Prostate gland (tissue), 2 donors: ENCODE measurements around the gene CEACAM16. TPM values are rescaled to one million over a fixed set of nuclear protein-coding genes. Genes with fewer than 3 reads are reported as not detected.

ENCODE experiments used
- DNase-seq: peaks from one replicate; pipeline ENCODE4 v3.0.0-alpha.2; 2019; ENCODE audit warnings: low spot score
- H3K27ac ChIP-seq, 2 donors: fragments of 200-600 bp; sonication (generic); 2 replicates each; pipeline ENCODE4 v1.5.1; 2017 to 2019
- H3K27me3 ChIP-seq: fragments of 200-600 bp; sonication (generic); replicated peaks from 2 replicates; pipeline ENCODE4 v1.5.1; 2019; ENCODE audit not compliant: insufficient read depth
- H3K36me3 ChIP-seq, 2 donors: fragments of 200-600 bp; sonication (generic); 1 replicate in 1 of 2; 2 replicates in 1 of 2; pipeline versions ENCODE4 v1.5.1 to v1.8.1; 2017 to 2019
- H3K4me1 ChIP-seq: fragments of 200-600 bp; sonication (generic); replicated peaks from 2 replicates; pipeline ENCODE4 v1.5.1; 2019
- H3K4me3 ChIP-seq, 2 donors: fragments of 200-600 bp; sonication (generic); 2 replicates each; pipeline ENCODE4 v1.5.1; 2017 to 2019
- H3K9me3 ChIP-seq: fragments of 200-600 bp; sonication (generic); 2 replicates; pipeline ENCODE4 v1.5.1; 2017
- POLR2A ChIP-seq: fragments of 450-650 bp; IDR thresholded peaks from one replicate; pipeline ENCODE4 v1.6.1; 2016; ENCODE audit warnings: antibody characterized with exemption, mild to moderate bottlenecking
- POLR2AphosphoS5 ChIP-seq: sonication (generic); formaldehyde crosslinking; IDR thresholded peaks from one replicate; pipeline ENCODE4 v1.6.1; 2017; ENCODE audit warnings: antibody characterized with exemption
- WGBS: methylation state at CpG from one replicate; pipeline ENCODE4 v1.1.5; 2018; 5-methylcytosine and 5-hydroxymethylcytosine counted together
- intact Hi-C: fragments of 100-400 bp; cut with DNase I; formaldehyde crosslinking; loops from one replicate; pipeline ENCODE4 v1.14.2; 2022
- total RNA-seq, 2 donors: library from RNA; depleted of rRNA; stranded (reverse); fragments of >200 nt; gene quantifications; one replicate each; pipeline ENCODE4 v1.1.0, GENCODE V29; 2016
- TF ChIP-seq, protein P1 (sequence below), 4 experiments: fragments of 200-600 bp in 2 of 4; fragments of 450-650 bp in 2 of 4; sonication (generic) in 2 of 4; IDR thresholded peaks; 1 replicate in 3 of 4; 2 replicates in 1 of 4; pipeline ENCODE4 v1.5.1; 2016 to 2019; ENCODE audit warnings: antibody characterized with exemption in 4 of 4, mild to moderate bottlenecking in 2 of 4, moderate library complexity in 2 of 4

CEACAM16 gene
- total RNA-seq, 2 donors from 2014 or later: not detected

GRCh38 chr19:44753932-44754749, 55.2 kb downstream of the CEACAM16 start:
- Histone ChIP-seq H3K27ac (peak overlapping the region; percentile 88 to 96), H3K4me1 (peaks cover 51% of the 10 kb centered on the region), H3K27me3 (no peaks in the 10 kb centered on the region), H3K4me3 (peak overlapping the region; percentile 22 to 39), H3K9me3 (no peaks in the 10 kb centered on the region), H3K36me3 (no peaks in the 10 kb centered on the region)
- peak; percentile 95 for DNase-seq
- TF ChIP-seq POLR2AphosphoS5 (peak; percentile 70), POLR2A (no peak)
- TF ChIP-seq, protein P1, sequence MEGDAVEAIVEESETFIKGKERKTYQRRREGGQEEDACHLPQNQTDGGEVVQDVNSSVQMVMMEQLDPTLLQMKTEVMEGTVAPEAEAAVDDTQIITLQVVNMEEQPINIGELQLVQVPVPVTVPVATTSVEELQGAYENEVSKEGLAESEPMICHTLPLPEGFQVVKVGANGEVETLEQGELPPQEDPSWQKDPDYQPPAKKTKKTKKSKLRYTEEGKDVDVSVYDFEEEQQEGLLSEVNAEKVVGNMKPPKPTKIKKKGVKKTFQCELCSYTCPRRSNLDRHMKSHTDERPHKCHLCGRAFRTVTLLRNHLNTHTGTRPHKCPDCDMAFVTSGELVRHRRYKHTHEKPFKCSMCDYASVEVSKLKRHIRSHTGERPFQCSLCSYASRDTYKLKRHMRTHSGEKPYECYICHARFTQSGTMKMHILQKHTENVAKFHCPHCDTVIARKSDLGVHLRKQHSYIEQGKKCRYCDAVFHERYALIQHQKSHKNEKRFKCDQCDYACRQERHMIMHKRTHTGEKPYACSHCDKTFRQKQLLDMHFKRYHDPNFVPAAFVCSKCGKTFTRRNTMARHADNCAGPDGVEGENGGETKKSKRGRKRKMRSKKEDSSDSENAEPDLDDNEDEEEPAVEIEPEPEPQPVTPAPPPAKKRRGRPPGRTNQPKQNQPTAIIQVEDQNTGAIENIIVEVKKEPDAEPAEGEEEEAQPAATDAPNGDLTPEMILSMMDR (IDR thresholded peaks at IDR 0.05): no peak
- intact Hi-C loops: no loop called here
- WGBS: 8% methylated on average over 24 of the region's 33 CpGs

GRCh38 chr19:44754750-44755080, 55.8 kb downstream of the CEACAM16 start:
- Histone ChIP-seq H3K4me1 (peaks cover 48% of the 10 kb centered on the region), H3K4me3 (peak overlapping the region in 1 of 2 donors; percentile 39), H3K27ac (peak overlapping the region; percentile 88 to 96), H3K27me3 (no peaks in the 10 kb centered on the region), H3K36me3 (peaks cover 0 to 3% of the 10 kb centered on the region in 2 donors), H3K9me3 (no peaks in the 10 kb centered on the region)
- TF ChIP-seq POLR2AphosphoS5 (no peak), POLR2A (no peak)
- TF ChIP-seq, protein P1 (IDR thresholded peaks at IDR 0.05): no peak
- intact Hi-C loops: no loop called here
- WGBS: 46% methylated on average over 11 of the region's 11 CpGs
- no peak for DNase-seq

DNA sequence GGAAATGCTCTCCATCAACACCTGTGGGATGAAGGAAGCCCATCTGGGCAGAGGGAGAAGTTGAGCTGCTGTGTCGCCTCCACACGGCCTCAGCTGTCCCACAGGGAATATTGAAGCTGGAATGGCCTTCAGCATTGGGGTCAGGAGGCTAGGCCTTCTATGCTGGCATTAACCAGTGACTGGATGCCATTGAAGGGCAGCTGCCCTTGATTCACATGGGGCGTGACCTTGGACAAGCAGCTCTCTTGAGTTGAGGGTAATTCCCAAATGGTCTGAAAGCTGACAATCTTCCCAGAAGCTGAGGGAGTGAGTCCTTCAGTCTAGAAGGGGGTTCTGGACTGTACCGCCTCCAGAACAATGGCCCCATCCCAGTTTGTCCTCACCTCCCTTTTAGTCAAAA, 56.3 kb downstream of the CEACAM16 start:
- peak overlapping the region in 1 of 2 donors; percentile 39 for H3K4me3 ChIP-seq
- no peaks in the 10 kb centered on the region for H3K27me3 ChIP-seq
- no peaks in the 10 kb centered on the region for H3K9me3 ChIP-seq
- no peak for TF ChIP-seq POLR2A
- intact Hi-C loops: no loop called here
- H3K4me1 ChIP-seq: peaks cover 44% of the 10 kb centered on the region
- DNase-seq: no peak
- WGBS: 85% methylated on average over 4 of the region's 4 CpGs
- H3K27ac ChIP-seq: peak overlapping the region; percentile 88 to 96
- H3K36me3 ChIP-seq: peaks cover 0 to 3% of the 10 kb centered on the region in 2 donors

DNA sequence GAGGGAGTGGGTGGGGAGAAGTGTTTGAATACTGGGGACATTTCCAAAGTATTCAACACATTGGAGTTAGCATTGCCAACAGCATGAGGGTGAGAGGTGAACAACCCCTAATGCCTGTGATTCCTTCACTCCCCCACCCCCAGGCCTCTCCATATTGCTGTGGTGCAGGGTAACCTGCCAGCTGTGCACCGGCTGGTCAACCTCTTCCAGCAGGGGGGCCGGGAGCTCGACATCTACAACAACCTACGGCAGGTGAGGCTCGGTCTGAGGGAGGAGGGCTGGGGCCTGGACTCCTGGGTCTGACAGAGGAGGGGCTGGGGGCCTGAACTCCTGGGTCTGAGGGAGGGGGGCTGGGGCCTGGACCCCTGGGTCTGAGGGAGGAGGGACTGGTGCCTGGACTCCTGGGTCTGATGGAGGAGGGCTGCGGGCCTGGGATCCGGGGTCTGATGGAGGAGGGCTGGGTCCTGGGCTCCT, 57.2 kb downstream of the CEACAM16 start:
- Histone ChIP-seq H3K27me3 (no peaks in the 10 kb centered on the region), H3K4me3 (no peak overlapping the region), H3K36me3 (peaks cover 0 to 3% of the 10 kb centered on the region in 2 donors), H3K9me3 (no peaks in the 10 kb centered on the region), H3K27ac (peak overlapping the region; percentile 46 to 96), H3K4me1 (peaks cover 38% of the 10 kb centered on the region)
- WGBS: 88% methylated on average over 7 of the region's 7 CpGs
- intact Hi-C loops: no loop called here
- DNase-seq: no peak
- no peak for TF ChIP-seq POLR2AphosphoS5
- TF ChIP-seq POLR2A: no peak
- TF ChIP-seq, protein P1 (IDR thresholded peaks at IDR 0.05): no peak

GRCh38 chr19:44757057-44757734, 58.2 kb downstream of the CEACAM16 start:
- TF ChIP-seq POLR2AphosphoS5: peak; percentile 6
- TF ChIP-seq POLR2A: no peak
- TF ChIP-seq, protein P1 (IDR thresholded peaks at IDR 0.05): no peak
- Histone ChIP-seq H3K4me1 (peaks cover 35% of the 10 kb centered on the region), H3K27me3 (no peaks in the 10 kb centered on the region), H3K4me3 (peak overlapping the region; percentile 23 to 25), H3K27ac (peak overlapping the region; percentile 46 to 96), H3K36me3 (peaks cover 0 to 3% of the 10 kb centered on the region in 2 donors), H3K9me3 (no peaks in the 10 kb centered on the region)
- intact Hi-C loops: no loop called here
- 54% methylated on average over 44 of the region's 53 CpGs for WGBS
- DNase-seq: no peak
